Mesenchymal stem cell (in vitro differentiated cells and primary cell): Measurements from ENCODE around the gene PFKFB3.
"Not testable (repeated sequence)": the region's sequence is repeated elsewhere in the genome, so short reads cannot be mapped to it uniquely, and the experiment has no call there.

Experiments used
- DNase-seq: peaks from one replicate; pipeline ENCODE4 v3.0.0-alpha.2; 2013
- H2AFZ ChIP-seq: one replicate; pipeline ENCODE4 v1.6.1; 2013; ENCODE audit warnings: low read depth, mild to moderate bottlenecking, control low read depth, inconsistent platforms, low read length, moderate library complexity
- H2AK5ac ChIP-seq: 2 replicates; pipeline ENCODE4 v1.6.1; 2013; ENCODE audit warnings: low read length, moderate library complexity, mild to moderate bottlenecking, inconsistent platforms; ENCODE audit not compliant: severe bottlenecking
- H2BK120ac ChIP-seq: one replicate; pipeline ENCODE4 v1.6.1; 2013; ENCODE audit warnings: low read depth, mild to moderate bottlenecking, inconsistent platforms, low read length, moderate library complexity
- H2BK12ac ChIP-seq, 2 experiments: one replicate each; pipeline ENCODE4 v1.6.1; 2013; ENCODE audit warnings: inconsistent platforms in 2 of 2, low read length in 2 of 2, mild to moderate bottlenecking in 2 of 2, moderate library complexity in 2 of 2, control low read depth in 1 of 2
- H2BK15ac ChIP-seq: one replicate; pipeline ENCODE4 v1.6.1; 2013; ENCODE audit warnings: mild to moderate bottlenecking, low read depth, inconsistent platforms; ENCODE audit not compliant: poor library complexity, severe bottlenecking
- H2BK5ac ChIP-seq: 2 replicates; pipeline ENCODE4 v1.6.1; 2013; ENCODE audit warnings: low read depth, mild to moderate bottlenecking, low read length, control low read depth, inconsistent platforms; ENCODE audit not compliant: poor library complexity, severe bottlenecking
- H3K14ac ChIP-seq, 2 experiments: one replicate each; pipeline ENCODE4 v1.6.1; 2013; ENCODE audit warnings: inconsistent platforms in 2 of 2, low read length in 2 of 2, control low read depth in 1 of 2, mild to moderate bottlenecking in 1 of 2, moderate library complexity in 1 of 2
- H3K18ac ChIP-seq, 2 experiments: one replicate each; pipeline ENCODE4 v1.6.1; 2013; ENCODE audit warnings: inconsistent platforms in 2 of 2, low read length in 2 of 2, control low read depth in 1 of 2, low read depth in 1 of 2, mild to moderate bottlenecking in 1 of 2
- H3K23ac ChIP-seq, 2 experiments: one replicate each; pipeline ENCODE4 v1.6.1; 2013; ENCODE audit warnings: inconsistent platforms in 2 of 2, low read length in 2 of 2, mild to moderate bottlenecking in 2 of 2, moderate library complexity in 2 of 2, control low read depth in 1 of 2
- H3K27ac ChIP-seq: 2 replicates; pipeline ENCODE4 v1.5.1; 2013; ENCODE audit warnings: mild to moderate bottlenecking, moderate library complexity, low read length, control low read depth, inconsistent platforms; ENCODE audit not compliant: poor library complexity, severe bottlenecking
- H3K27me3 ChIP-seq, 2 experiments: 2 replicates each; pipeline versions ENCODE4 v1.6.1 to v1.7.0; 2013; ENCODE audit warnings: low read length in 2 of 2, mild to moderate bottlenecking in 2 of 2, moderate library complexity in 2 of 2, control low read depth in 1 of 2, inconsistent platforms in 1 of 2; ENCODE audit not compliant: control insufficient read depth in 1 of 2, insufficient read depth in 1 of 2
- H3K36me3 ChIP-seq, 2 experiments: 2 replicates each; pipeline versions ENCODE4 v1.6.1 to v1.7.0; 2013; ENCODE audit warnings: low read length in 2 of 2, control low read depth in 1 of 2, inconsistent platforms in 1 of 2, low read depth in 1 of 2, mild to moderate bottlenecking in 1 of 2; ENCODE audit not compliant: insufficient read depth in 2 of 2, control insufficient read depth in 1 of 2
- H3K4ac ChIP-seq, 2 experiments: one replicate each; pipeline ENCODE4 v1.6.1; 2013; ENCODE audit warnings: inconsistent platforms in 2 of 2, low read length in 2 of 2, mild to moderate bottlenecking in 2 of 2, moderate library complexity in 2 of 2, control low read depth in 1 of 2, low read depth in 1 of 2
- H3K4me1 ChIP-seq: 2 replicates; pipeline ENCODE4 v1.6.1; 2013; ENCODE audit warnings: low read depth, low read length, control low read depth; ENCODE audit not compliant: control insufficient read depth, insufficient read depth
- H3K4me2 ChIP-seq: 2 replicates; pipeline ENCODE4 v1.6.1; 2013; ENCODE audit warnings: low read length, mild to moderate bottlenecking, inconsistent platforms; ENCODE audit not compliant: poor library complexity, severe bottlenecking
- H3K4me3 ChIP-seq, 2 experiments: 2 replicates each; pipeline versions ENCODE4 v1.5.1 to v1.7.0; 2013; ENCODE audit warnings: low read length in 2 of 2, mild to moderate bottlenecking in 2 of 2, control low read depth in 1 of 2, low read depth in 1 of 2; ENCODE audit not compliant: insufficient read depth in 1 of 2
- H3K79me1 ChIP-seq: replicated peaks from 2 replicates; pipeline ENCODE4 v1.6.1; 2013; ENCODE audit warnings: mild to moderate bottlenecking, control low read depth, low read length, inconsistent platforms; ENCODE audit not compliant: poor library complexity, severe bottlenecking
- H3K9ac ChIP-seq: 2 replicates; pipeline ENCODE4 v1.7.0; 2013; ENCODE audit warnings: mild to moderate bottlenecking, low read length, moderate library complexity
- H3K9me3 ChIP-seq: 2 replicates; pipeline ENCODE4 v1.7.0; 2013; ENCODE audit warnings: mild to moderate bottlenecking, low read length; ENCODE audit not compliant: control insufficient read depth
- H4K8ac ChIP-seq: one replicate; pipeline ENCODE4 v1.6.1; 2013; ENCODE audit warnings: inconsistent platforms, mild to moderate bottlenecking, low read length, moderate library complexity
- H4K91ac ChIP-seq: one replicate; pipeline ENCODE4 v1.6.1; 2013; ENCODE audit warnings: mild to moderate bottlenecking, low read length, inconsistent platforms
- WGBS: methylation state at CpG from one replicate; pipeline ENCODE4 v1.1.7; 2013; ENCODE audit warnings: mixed read lengths; 5-methylcytosine and 5-hydroxymethylcytosine counted together

PFKFB3 gene

DNA sequence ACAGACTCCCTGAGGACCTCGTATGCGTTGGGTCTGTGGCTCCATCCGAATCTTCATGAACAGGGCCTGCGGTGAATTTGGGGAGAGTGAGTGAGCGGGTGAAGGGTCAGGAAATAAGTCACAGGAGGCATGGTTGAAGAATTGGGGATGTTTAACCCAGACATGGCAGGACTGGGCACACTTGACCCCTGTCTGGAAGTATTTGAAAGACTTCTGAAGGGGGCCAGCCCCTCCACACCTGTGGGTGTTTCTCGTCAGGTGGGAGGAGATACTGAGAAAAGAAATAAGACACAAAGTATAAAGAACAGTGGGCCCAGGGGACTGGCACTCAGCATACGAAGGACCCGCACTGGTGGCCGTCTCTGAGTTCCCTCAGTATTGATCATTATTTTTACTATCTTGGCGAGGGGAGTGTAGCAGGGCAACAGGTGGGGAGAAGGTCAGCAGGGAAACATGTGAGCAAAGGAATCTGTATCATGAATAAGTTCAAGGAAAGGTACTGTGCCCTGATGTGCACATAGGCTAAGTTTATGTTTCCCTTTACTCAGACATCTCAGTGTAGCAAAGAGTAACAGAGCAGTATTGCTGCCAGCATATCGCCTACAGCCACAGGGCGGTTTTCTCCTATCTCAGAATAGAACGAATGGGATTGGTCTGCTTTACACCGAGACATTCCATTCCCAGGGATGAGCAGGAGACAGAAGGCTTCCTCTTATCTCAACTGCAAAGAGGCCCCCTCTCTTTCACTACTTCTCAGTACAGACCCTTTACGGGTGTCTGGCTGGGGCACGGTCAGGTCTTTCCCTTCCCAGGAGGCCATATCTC, 38.2 kb upstream of the PFKFB3 start:
- DNase-seq: peak; percentile 46
- Histone ChIP-seq H3K14ac (peak overlapping the region in 1 of 2 experiments; percentile 74), H3K23ac (no peak overlapping the region), H4K8ac (peak overlapping the region; percentile 96), H2AK5ac (peak overlapping the region; percentile 68), H2BK5ac (no peak overlapping the region), H3K9ac (peak overlapping the region; percentile 94), H2BK12ac (peak overlapping the region in 1 of 2 experiments; percentile 50), H3K27ac (peak overlapping the region; percentile 5), H3K4ac (peak overlapping the region; percentile 42 to 91), H3K9me3 (no peaks in the 10 kb centered on the region), H2BK15ac (no peak overlapping the region), H3K4me3 (peak overlapping the region; percentile 73 to 89), H2BK120ac (peak overlapping the region; percentile 97), H3K18ac (peak overlapping the region; percentile 86 to 98), H3K79me1 (peaks cover 28% of the 10 kb centered on the region), H3K27me3 (no peaks in the 10 kb centered on the region), H3K4me1 (peaks cover 18% of the 10 kb centered on the region), H2AFZ (no peak overlapping the region), H4K91ac (peak overlapping the region; percentile 98), H3K36me3 (peaks cover 15 to 18% of the 10 kb centered on the region in 2 experiments), H3K4me2 (peak overlapping the region; percentile 85)
- 41% methylated on average over 16 of the region's 16 CpGs for WGBS

DNA sequence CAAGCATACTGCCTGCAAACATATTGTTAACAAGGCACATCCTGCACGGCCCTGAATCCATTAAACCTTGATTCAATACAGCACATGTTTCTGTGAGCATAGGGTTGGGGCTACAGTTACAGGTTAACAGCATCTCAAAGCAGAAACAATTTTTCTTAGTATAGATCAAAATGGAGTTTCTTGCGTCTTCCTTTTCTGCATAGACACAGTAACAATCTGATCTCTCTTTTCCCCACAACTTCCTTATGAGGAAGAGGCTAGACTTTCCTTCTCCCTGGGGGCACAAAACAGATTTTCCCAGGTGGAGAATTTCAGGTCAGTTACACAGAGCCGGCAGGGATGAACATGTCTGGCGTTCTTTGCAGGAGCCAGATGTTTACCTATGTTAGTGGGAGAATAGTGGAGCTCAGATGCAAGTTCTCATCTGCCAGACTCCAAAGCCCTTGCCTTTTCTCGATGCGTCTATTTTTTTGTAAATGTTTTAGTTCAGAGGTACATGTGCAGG, 37.5 kb upstream of the PFKFB3 start:
- no peak overlapping the region for H4K91ac ChIP-seq
- peak overlapping the region; percentile 94 for H3K9ac ChIP-seq

GRCh38 chr10:6165933-6166332, 36.8 kb upstream of the PFKFB3 start:
- not testable (repeated sequence) for H3K9ac ChIP-seq, H3K9me3 ChIP-seq, H2BK5ac ChIP-seq, H2AK5ac ChIP-seq, DNase-seq, H4K8ac ChIP-seq, H3K14ac ChIP-seq, H2BK15ac ChIP-seq, H2AFZ ChIP-seq, H3K18ac ChIP-seq, H3K27me3 ChIP-seq, H3K27ac ChIP-seq, H2BK12ac ChIP-seq, H3K4ac ChIP-seq, H4K91ac ChIP-seq, H2BK120ac ChIP-seq, H3K4me3 ChIP-seq, H3K23ac ChIP-seq, H3K4me2 ChIP-seq
- Histone ChIP-seq H3K4me1 (peaks cover 20% of the 10 kb centered on the region), H3K36me3 (peaks cover 15 to 18% of the 10 kb centered on the region in 2 experiments), H3K79me1 (peaks cover 34% of the 10 kb centered on the region)
- 98% methylated on average over 12 of the region's 15 CpGs for WGBS

More for the DNA sequence above, 37.5 kb upstream of the PFKFB3 start:
- Histone ChIP-seq H3K4me3 (peak overlapping the region in 1 of 2 experiments; percentile 89), H3K4ac (peak overlapping the region in 1 of 2 experiments; percentile 50), H2BK5ac (no peak overlapping the region), H3K27me3 (no peaks in the 10 kb centered on the region), H3K4me1 (peaks cover 18% of the 10 kb centered on the region), H2BK12ac (no peak overlapping the region), H3K9me3 (no peaks in the 10 kb centered on the region), H2BK120ac (no peak overlapping the region), H3K23ac (no peak overlapping the region), H3K36me3 (peaks cover 15 to 18% of the 10 kb centered on the region in 2 experiments), H3K18ac (no peak overlapping the region), H2BK15ac (no peak overlapping the region), H4K8ac (no peak overlapping the region), H2AK5ac (peak overlapping the region; percentile 73), H3K14ac (no peak overlapping the region), H3K27ac (no peak overlapping the region), H3K4me2 (no peak overlapping the region), H3K79me1 (peaks cover 30% of the 10 kb centered on the region), H2AFZ (no peak overlapping the region)
- DNase-seq: no peak
- 70% methylated on average over 5 of the region's 6 CpGs for WGBS

- H3K4me3 ChIP-seq: no peak overlapping the region
- H3K36me3 ChIP-seq: peaks cover 15 to 22% of the 10 kb centered on the region in 2 experiments
- no peaks in the 10 kb centered on the region for H3K9me3 ChIP-seq
- no peak overlapping the region for H3K4me2 ChIP-seq
- no peak overlapping the region for H2BK120ac ChIP-seq
- H2BK12ac ChIP-seq: no peak overlapping the region
- no peak overlapping the region for H4K8ac ChIP-seq
- H3K27me3 ChIP-seq: no peaks in the 10 kb centered on the region
- H4K91ac ChIP-seq: no peak overlapping the region
- no peak overlapping the region for H3K14ac ChIP-seq
- no peak overlapping the region for H3K23ac ChIP-seq
- H2BK5ac ChIP-seq: no peak overlapping the region
- no peak overlapping the region for H3K9ac ChIP-seq
- H3K27ac ChIP-seq: no peak overlapping the region
- no peak overlapping the region for H2AFZ ChIP-seq
- peaks cover 45% of the 10 kb centered on the region for H3K79me1 ChIP-seq
- no peak for DNase-seq
- H3K18ac ChIP-seq: no peak overlapping the region
- H3K4me1 ChIP-seq: peaks cover 24% of the 10 kb centered on the region
- H3K4ac ChIP-seq: no peak overlapping the region
- no peak overlapping the region for H2AK5ac ChIP-seq
- no peak overlapping the region for H2BK15ac ChIP-seq
- 83% methylated on average over 1 of the region's 2 CpGs for WGBS
Observed at GRCh38 chr10:6167456-6167855, 35.3 kb upstream of the PFKFB3 start.
